H1 (cell line): Measurements from ENCODE around the gene SV2B. TPM values are rescaled to one million over a fixed set of nuclear protein-coding genes. Genes with fewer than 3 reads are reported as not detected.

ENCODE experiments used
- CTCF ChIA-PET: fragments of 300-600 bp; sonication (Branson Sonifier 250); formaldehyde crosslinking; loops from one replicate; lab custom pipeline; 2021; ENCODE audit not compliant: partially characterized antibody; lab: Charles Lee
- POLR2A ChIA-PET: fragments of 300-600 bp; sonication (Branson Sonifier 250); formaldehyde crosslinking; loops from one replicate; lab custom pipeline; 2021; ENCODE audit warnings: inconsistent platforms; ENCODE audit not compliant: partially characterized antibody; lab: Charles Lee
- DNase-seq, 2 experiments: peaks; one replicate each; pipeline versions ENCODE4 v3.0.0 to v3.0.0-alpha.2; 2010 to 2022; ENCODE audit warnings: low spot score in 2 of 2, low read depth in 1 of 2, mixed read lengths in 1 of 2
- FAIRE-seq: peaks from 2 replicates; lab custom pipeline; 2011; peaks lifted over from hg19 to GRCh38; lab: Jason Lieb, UNC
- H2AFZ ChIP-seq: 2 replicates; pipeline ENCODE4 v1.8.1; 2012; ENCODE audit warnings: low read length, inconsistent platforms
- H2AK5ac ChIP-seq: 2 replicates; pipeline ENCODE4 v1.6.1; 2013; ENCODE audit warnings: low read depth, low read length
- H2BK120ac ChIP-seq: replicated peaks from 2 replicates; pipeline ENCODE3; 2013; ENCODE audit warnings: low read depth, low read length, inconsistent platforms
- H2BK12ac ChIP-seq: 2 replicates; pipeline ENCODE4 v1.6.1; 2013; ENCODE audit warnings: low read depth, low read length
- H2BK15ac ChIP-seq: 2 replicates; pipeline ENCODE4 v1.6.1; 2013; ENCODE audit warnings: low read length
- H2BK20ac ChIP-seq: 2 replicates; pipeline ENCODE4 v1.6.1; 2013; ENCODE audit warnings: low read length
- H2BK5ac ChIP-seq: 2 replicates; pipeline ENCODE4 v1.6.1; 2013; ENCODE audit warnings: low read depth, low read length
- H3K14ac ChIP-seq: 2 replicates; pipeline ENCODE4 v1.6.1; 2013; ENCODE audit warnings: inconsistent platforms; ENCODE audit not compliant: insufficient read length
- H3K18ac ChIP-seq: 2 replicates; pipeline ENCODE4 v1.6.1; 2013; ENCODE audit warnings: low read length; ENCODE audit errors: extremely low read depth
- H3K23ac ChIP-seq: 2 replicates; pipeline ENCODE4 v1.6.1; 2013; ENCODE audit warnings: inconsistent platforms; ENCODE audit not compliant: insufficient read length
- H3K23me2 ChIP-seq: 2 replicates; pipeline ENCODE4 v1.6.1; 2013; ENCODE audit warnings: low read depth, low read length
- H3K27ac ChIP-seq: 2 replicates; pipeline ENCODE4 v1.6.1; 2011; ENCODE audit warnings: low read depth, low read length, inconsistent platforms
- H3K27me3 ChIP-seq, 4 experiments: replicated peaks in 1 of 4; 1 replicate in 1 of 4; 2 replicates in 3 of 4; pipeline versions ENCODE4 v1.6.1 to v1.8.1; 2011 to 2013; ENCODE audit warnings: low read length in 3 of 4, mild to moderate bottlenecking in 3 of 4, inconsistent platforms in 2 of 4, mixed read lengths in 2 of 4, moderate library complexity in 1 of 4; ENCODE audit not compliant: control insufficient read depth in 3 of 4, insufficient read depth in 3 of 4; ENCODE audit errors: extremely low read depth in 1 of 4
- H3K36me3 ChIP-seq, 4 experiments: 2 replicates each; pipeline versions ENCODE4 v1.6.1 to v1.8.1; 2011 to 2013; ENCODE audit warnings: mild to moderate bottlenecking in 4 of 4, low read length in 3 of 4, moderate library complexity in 2 of 4, control low read depth in 1 of 4, inconsistent platforms in 1 of 4; ENCODE audit not compliant: insufficient read depth in 4 of 4, control insufficient read depth in 2 of 4
- H3K4ac ChIP-seq: replicated peaks from 2 replicates; pipeline ENCODE3; 2013; ENCODE audit warnings: low read length, low read depth, mixed read lengths, inconsistent platforms; ENCODE audit not compliant: insufficient read length
- H3K4me1 ChIP-seq, 4 experiments: replicated peaks in 1 of 4; 1 replicate in 1 of 4; 2 replicates in 3 of 4; pipeline versions ENCODE4 v1.6.1 to v1.8.1; 2011 to 2013; ENCODE audit warnings: low read length in 3 of 4, inconsistent platforms in 2 of 4, mixed read lengths in 1 of 4; ENCODE audit not compliant: insufficient read depth in 4 of 4, control insufficient read depth in 3 of 4
- H3K4me2 ChIP-seq, 2 experiments: 2 replicates each; pipeline versions ENCODE4 v1.6.1 to v1.8.1; 2011 to 2013; ENCODE audit warnings: low read depth in 2 of 2, low read length in 2 of 2, control low read depth in 1 of 2, inconsistent platforms in 1 of 2, mild to moderate bottlenecking in 1 of 2; ENCODE audit not compliant: insufficient read depth in 1 of 2
- H3K4me3 ChIP-seq, 4 experiments: fragments of 200-600, 300-600 bp in 1 of 4; sonication (generic), shearing (Covaris generic), sonication (Bioruptor Twin) in 1 of 4; 2 replicates each; pipeline versions ENCODE4 v1.5.1 to v1.8.1; 2011 to 2016; ENCODE audit warnings: low read length in 4 of 4, low read depth in 3 of 4, control low read depth in 2 of 4, inconsistent platforms in 2 of 4, mild to moderate bottlenecking in 2 of 4, mixed read lengths in 1 of 4, moderate library complexity in 1 of 4; ENCODE audit not compliant: insufficient read depth in 2 of 4; ENCODE audit errors: extremely low read depth in 1 of 4
- H3K56ac ChIP-seq: replicated peaks from 2 replicates; pipeline ENCODE3; 2013; ENCODE audit warnings: low read depth, mild to moderate bottlenecking, mixed read lengths, low read length, inconsistent platforms; ENCODE audit not compliant: insufficient read length
- H3K79me1 ChIP-seq: 2 replicates; pipeline ENCODE4 v1.6.1; 2013; ENCODE audit warnings: low read depth, low read length, control low read depth
- H3K79me2 ChIP-seq, 2 experiments: 2 replicates each; pipeline versions ENCODE4 v1.6.1 to v1.8.1; 2012 to 2013; ENCODE audit warnings: low read length in 2 of 2, mild to moderate bottlenecking in 2 of 2, inconsistent platforms in 1 of 2; ENCODE audit not compliant: insufficient read depth in 2 of 2, control insufficient read depth in 1 of 2
- H3K9ac ChIP-seq, 4 experiments: replicated peaks in 1 of 4; 1 replicate in 1 of 4; 2 replicates in 3 of 4; pipeline versions ENCODE4 v1.6.1 to v1.8.1; 2011 to 2013; ENCODE audit warnings: low read depth in 3 of 4, low read length in 3 of 4, control low read depth in 2 of 4, mild to moderate bottlenecking in 2 of 4, moderate library complexity in 2 of 4, inconsistent platforms in 1 of 4; ENCODE audit errors: extremely low read depth in 1 of 4
- H3K9me3 ChIP-seq, 2 experiments: 2 replicates each; pipeline versions ENCODE4 v1.6.1 to v1.8.1; 2012 to 2013; ENCODE audit warnings: mild to moderate bottlenecking in 2 of 2, moderate library complexity in 2 of 2, control low read depth in 1 of 2, inconsistent platforms in 1 of 2, low read depth in 1 of 2, low read length in 1 of 2, mixed read lengths in 1 of 2; ENCODE audit not compliant: insufficient read depth in 2 of 2
- H4K20me1 ChIP-seq, 2 experiments: replicated peaks in 1 of 2; 2 replicates each; pipeline versions ENCODE3 to v1.8.1; 2011 to 2013; ENCODE audit warnings: inconsistent platforms in 2 of 2, low read length in 2 of 2, mild to moderate bottlenecking in 1 of 2; ENCODE audit not compliant: insufficient read depth in 2 of 2, control insufficient read depth in 1 of 2
- H4K5ac ChIP-seq: 2 replicates; pipeline ENCODE4 v1.6.1; 2013; ENCODE audit warnings: low read length, low read depth, mixed read lengths, inconsistent platforms; ENCODE audit not compliant: insufficient read length
- H4K8ac ChIP-seq: 2 replicates; pipeline ENCODE4 v1.8.0; 2013; ENCODE audit warnings: mild to moderate bottlenecking, moderate library complexity, low read length, inconsistent platforms; ENCODE audit not compliant: insufficient read depth; ENCODE audit errors: extremely low read depth
- H4K91ac ChIP-seq: replicated peaks from 2 replicates; pipeline ENCODE3; 2013; ENCODE audit warnings: low read length, mixed read lengths, inconsistent platforms; ENCODE audit not compliant: insufficient read length
- KDM4A ChIP-seq: IDR thresholded peaks from one replicate; pipeline ENCODE4 v1.7.1; 2012; ENCODE audit warnings: low read depth, mild to moderate bottlenecking, moderate library complexity, low read length, inconsistent platforms; ENCODE audit not compliant: severe bottlenecking
- MAFK ChIP-seq: IDR thresholded peaks from 2 replicates; pipeline ENCODE4 v1.6.1; 2012; ENCODE audit warnings: low read depth, mild to moderate bottlenecking, improper control_type of control experiment, low read length
- SUZ12 ChIP-seq: fragments of 200-600 bp; sonication (generic); IDR thresholded peaks from 2 replicates; pipeline ENCODE4 v1.6.1; 2012; ENCODE audit warnings: mild to moderate bottlenecking, inconsistent platforms, low read length, moderate library complexity, mixed read lengths
- TBP ChIP-seq: IDR thresholded peaks from 2 replicates; pipeline ENCODE4 v1.6.1; 2011; ENCODE audit warnings: low read depth, low read length, improper control_type of control experiment
- WGBS, 2 experiments: shearing (Covaris generic) in 1 of 2; methylation state at CpG; one replicate each; pipeline versions ENCODE4 v1.1.6 to v1.1.7; 2013 to 2015; ENCODE audit warnings: low lambda C conversion rate in 2 of 2, mixed read lengths in 2 of 2, inconsistent platforms in 1 of 2, low coverage in 1 of 2, missing lambda C conversion rate in 1 of 2; ENCODE audit not compliant: insufficient replicate concordance in 2 of 2, insufficient coverage in 1 of 2, insufficient read length in 1 of 2; ENCODE audit errors: extremely low coverage in 1 of 2, missing lambda C conversion rate in 1 of 2; 5-methylcytosine and 5-hydroxymethylcytosine counted together
- long read RNA-seq, 2 experiments: library from RNA in 1 of 2; library from capped mRNA in 1 of 2; stranded (forward); transcript quantifications; one replicate each; pipeline ENCODE4 v2.0.0, GENCODE V29; 2021; ENCODE audit warnings: inconsistent platforms in 1 of 2
- polyA minus RNA-seq, 3 experiments: library from RNA; depleted of rRNA, polyadenylated mRNA; stranded (reverse); fragments of >200 nt; gene quantifications; 1 replicate in 2 of 3; 2 replicates in 1 of 3; pipeline ENCODE4 v1.2.3, GENCODE V29; 2011
- polyA plus RNA-seq, 7 experiments: library from polyadenylated mRNA; depleted of rRNA in 3 of 7; stranded (reverse) in 5 of 7; unstranded in 2 of 7; fragments of >200 nt in 5 of 7; fragments of 200-250 nt in 2 of 7; gene quantifications; 1 replicate in 5 of 7; 2 replicates in 1 of 7; 4 replicates in 1 of 7; pipeline versions ENCODE4 v1.2.1 to v1.2.3, GENCODE V29; 2011 to 2013; ENCODE audit warnings: missing spikeins in 2 of 7, mixed read lengths in 2 of 7
- total RNA-seq: library from RNA; stranded (reverse); fragmentation: NEBNext Ultra II Directional; extraction: Animal tissue kit (Norgen Biotek cat#: 25700); gene quantifications from 2 replicates; pipeline ENCODE4 v1.2.1, GENCODE V29; 2021

Gene SV2B
- total RNA-seq (0.20 and 0.46 TPM in 2 replicates), polyA plus RNA-seq (2011; rRNA removed) (0.09 and 0.22 TPM in 2 replicates), polyA minus RNA-seq (2011; rRNA and poly(A)+ RNA removed) (0.88 and 1.4 TPM in 2 replicates)
- 0.17 TPM for polyA plus RNA-seq (2011; cell fraction: cytosol; rRNA removed)
- 0.10 TPM for polyA plus RNA-seq (2011; cell fraction: nucleus; rRNA removed)
- 0.19 to 0.35 TPM (median 0.27 TPM) in 4 replicates for polyA plus RNA-seq (2012, experiment 1 of 2)
- not detected for polyA plus RNA-seq (2012, experiment 2 of 2)
- polyA plus RNA-seq (2013, experiment 1 of 2) = 0.43 TPM
- 0.44 TPM for polyA plus RNA-seq (2013, experiment 2 of 2)
- polyA minus RNA-seq (2011; cell fraction: cytosol; rRNA and poly(A)+ RNA removed) = 0.29 TPM
- polyA minus RNA-seq (2011; cell fraction: nucleus; rRNA and poly(A)+ RNA removed) = 1.1 TPM
- long read RNA-seq, experiment 1 = 0 reads
- long read RNA-seq, experiment 2 = 0 reads

GRCh38 chr15:91099995-91100813, at the start of gene SV2B:
Gene SV2B (plus strand): TSS chr15:91100257. CDS start chr15:91226264, 126,007 bp downstream.
- Histone ChIP-seq H3K9ac (peak within 1 kb of the TSS in 1 of 4 experiments; percentile 12; a peak in 1 of 7 replicates), H3K4me1 (peaks cover 0 to 5% (median 1%) of the 10 kb centered on the region in 4 experiments; a peak in 5 of 7 replicates), H4K91ac (no peak within 1 kb of the TSS), H3K18ac (peak within 1 kb of the TSS; percentile 19), H3K27me3 (peaks cover 21 to 45% (median 41%) of the 10 kb centered on the region in 4 experiments), H2AFZ (peak within 1 kb of the TSS; percentile 82), H2BK12ac (peak within 1 kb of the TSS; percentile 92), H3K79me1 (no peaks in the 10 kb centered on the region), H3K36me3 (no peaks in the 10 kb centered on the region; a peak in 1 of 8 replicates), H2BK15ac (0 out of 2 replicates have a peak within 1 kb of the TSS, but pooled peaks have one; percentile 72), H3K23me2 (peaks cover 10% of the 10 kb centered on the region; the same call in 1 of the 2 replicates), H3K23ac (no peak within 1 kb of the TSS), H2BK20ac (peak within 1 kb of the TSS; percentile 72; the same call in 1 of the 2 replicates), H3K4me2 (peak within 1 kb of the TSS; percentile 83 to 88), H3K14ac (no peak within 1 kb of the TSS), H3K27ac (no peak within 1 kb of the TSS), H3K56ac (no peak within 1 kb of the TSS), H4K5ac (no peak within 1 kb of the TSS), H3K4ac (no peak within 1 kb of the TSS), H3K79me2 (no peaks in the 10 kb centered on the region), H3K4me3 (peak within 1 kb of the TSS; percentile 37 to 64 (median 54)), H3K9me3 (peaks cover 0 to 2% of the 10 kb centered on the region in 2 experiments; a peak in 1 of 4 replicates), H2BK120ac (no peak within 1 kb of the TSS), H2AK5ac (peak within 1 kb of the TSS; percentile 2; the same call in 1 of the 2 replicates), H2BK5ac (no peak within 1 kb of the TSS; the same call in 1 of the 2 replicates), H4K20me1 (no peaks in the 10 kb centered on the region), H4K8ac (no peak within 1 kb of the TSS; the same call in 1 of the 2 replicates)
- FAIRE-seq = no peak
- ChIA-PET CTCF (interaction anchor here (0.7 to 2.4 kb wide), 8 partner anchors 11 to 126 kb away, joined by 3 to 7 read pairs (median 4); no protein-coding TSS in a partner anchor), POLR2A (interaction anchor here (0.6 to 1.4 kb wide), 5 partner anchors 9 to 164 kb away, joined by 3 to 7 read pairs (median 5); no protein-coding TSS in a partner anchor)
- 3% methylated on average over 37 of the region's 64 CpGs; no CpG with 5 or more reads in 1 of the 2 experiments for WGBS, 2 experiments
- peak in 1 of 2 experiments; percentile 75 for DNase-seq
- TF ChIP-seq TBP (no peak), KDM4A (peak; percentile 77), MAFK (no peak), SUZ12 (peak; percentile 93)
